GM19467 (cell line): ENCODE measurements around the gene EYS.

ENCODE experiments used
- ATAC-seq: cut with Tn5 transposase; IDR thresholded peaks from one replicate; pipeline ENCODE4 v1.9.1; 2021; ENCODE audit warnings: mild to moderate bottlenecking, moderate library complexity; ENCODE audit not compliant: unreplicated experiment

EYS gene

DNA sequence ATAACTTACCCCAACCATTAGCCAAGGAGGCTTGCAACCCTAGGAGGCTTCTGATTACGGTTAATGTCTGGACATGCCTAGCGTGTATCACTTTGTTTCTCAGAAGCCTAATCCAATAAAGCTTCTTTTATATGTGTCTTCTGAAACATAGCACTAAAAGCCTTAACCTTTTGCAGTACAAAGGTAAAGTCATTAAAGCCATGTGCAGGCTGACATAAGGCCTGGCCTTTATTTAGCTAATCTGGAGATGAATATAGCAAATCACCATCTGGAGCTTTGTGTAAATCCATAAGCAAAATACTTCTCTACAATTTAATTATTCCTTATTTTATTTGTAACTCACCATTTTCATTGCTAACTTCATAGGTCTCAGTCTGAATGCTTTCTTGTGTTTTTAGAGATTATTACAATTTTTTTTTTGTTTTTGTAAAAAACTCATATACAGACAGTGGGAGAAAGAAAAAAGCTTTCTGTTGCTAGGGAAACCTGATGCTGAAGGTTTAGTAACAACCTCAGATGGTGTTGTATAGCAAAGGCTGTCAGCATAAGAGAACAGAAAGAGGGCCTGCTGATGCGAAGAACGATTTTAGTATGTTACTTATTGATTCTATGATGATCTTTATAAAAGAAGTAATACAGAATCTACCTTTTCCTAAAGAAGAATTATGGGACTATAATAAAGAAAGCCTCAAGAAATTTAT is at the start of gene EYS:
EYS (minus strand) TSS at position 101 of the 701 bp plus-strand sequence. CDS start 211,816 bp downstream, outside the sequence.
- ATAC-seq: no peak

DNA sequence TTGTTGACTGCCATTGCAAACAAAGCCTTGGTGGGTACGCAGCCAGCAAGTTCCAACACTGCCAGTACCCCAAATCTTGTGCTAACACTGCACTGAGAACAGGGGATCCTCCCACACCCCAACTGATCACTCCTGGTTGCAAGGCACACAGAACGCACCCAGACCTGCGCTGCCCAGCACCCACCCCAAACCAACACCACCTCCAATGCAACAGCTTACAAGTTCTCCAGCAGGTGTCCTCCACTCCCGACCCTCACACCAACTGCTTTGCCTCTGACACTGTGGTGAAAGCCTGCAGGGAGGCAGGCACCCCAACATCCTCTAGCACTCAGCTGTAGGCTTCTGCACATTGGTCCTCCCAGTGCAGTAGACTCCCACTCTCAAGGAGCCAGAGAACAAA is 39.3 kb upstream of the EYS start:
- no peak for ATAC-seq

DNA sequence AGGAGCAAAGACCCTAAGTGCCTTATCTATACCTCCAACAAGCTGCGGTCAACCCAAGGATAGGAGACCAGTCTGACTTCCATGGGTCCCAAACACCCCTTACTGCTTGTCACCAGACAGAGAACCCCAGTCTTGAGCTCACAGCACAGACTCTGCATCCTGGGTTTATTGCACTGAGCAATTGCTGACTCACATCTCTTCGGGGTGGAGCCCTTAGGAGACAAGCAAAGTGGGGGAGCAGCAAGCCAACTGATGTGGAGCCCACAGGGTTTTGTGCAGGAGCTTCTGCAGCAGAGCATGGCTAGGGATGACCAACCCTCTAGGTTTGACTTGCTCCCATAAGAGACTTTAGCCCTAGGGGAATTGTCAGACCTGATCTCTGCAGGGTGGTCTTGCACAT is 38.6 kb upstream of the EYS start:
- no peak for ATAC-seq

DNA sequence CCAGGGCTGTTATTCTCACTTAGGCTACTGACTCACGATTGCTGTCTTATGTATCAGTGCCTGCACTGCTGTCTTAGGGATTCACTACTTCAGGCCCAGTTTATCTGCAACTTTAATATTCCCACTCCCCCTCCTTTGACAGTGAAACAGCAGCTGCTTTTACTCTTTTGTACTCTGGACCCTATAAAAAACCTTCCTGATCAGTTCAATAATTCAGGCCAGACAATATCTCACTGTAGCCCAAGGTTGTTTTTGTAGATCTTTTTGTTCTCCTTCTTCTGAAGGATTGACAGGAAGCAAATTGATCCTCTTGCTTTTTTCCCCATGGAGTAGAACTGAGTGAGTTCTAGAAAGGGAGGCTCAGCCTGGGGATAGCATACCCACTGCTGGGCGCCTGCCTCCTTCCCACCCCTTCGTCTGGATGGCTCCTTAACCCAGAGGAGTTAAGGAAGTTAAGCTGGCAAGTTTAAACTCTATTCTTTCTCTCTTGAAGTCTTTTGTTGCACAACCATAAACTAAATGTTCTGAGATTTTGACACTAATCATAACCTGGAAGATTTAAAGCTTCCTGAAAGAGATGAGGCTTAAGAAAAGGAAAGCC is 22.0 kb upstream of the EYS start:
- ATAC-seq: no peak

DNA sequence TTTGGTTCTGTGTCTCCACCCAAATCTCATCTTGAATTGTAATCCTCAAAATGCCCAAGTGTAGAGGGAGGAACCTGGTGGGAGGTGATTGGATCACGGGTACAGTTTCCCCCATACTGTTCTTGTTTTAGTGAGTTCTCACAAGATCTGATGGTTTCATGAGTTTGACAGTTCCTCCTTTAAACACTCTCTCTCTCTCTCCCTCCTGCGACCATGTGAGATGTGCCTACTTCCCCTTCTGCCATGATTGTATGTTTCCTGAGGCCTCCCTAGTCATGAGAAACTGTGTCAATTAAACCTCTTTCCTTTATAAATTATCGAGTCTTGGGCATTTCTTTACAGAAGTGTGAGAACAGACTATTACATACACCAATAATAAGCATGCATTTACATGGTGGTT is 12.1 kb upstream of the EYS start:
- ATAC-seq: no peak

DNA sequence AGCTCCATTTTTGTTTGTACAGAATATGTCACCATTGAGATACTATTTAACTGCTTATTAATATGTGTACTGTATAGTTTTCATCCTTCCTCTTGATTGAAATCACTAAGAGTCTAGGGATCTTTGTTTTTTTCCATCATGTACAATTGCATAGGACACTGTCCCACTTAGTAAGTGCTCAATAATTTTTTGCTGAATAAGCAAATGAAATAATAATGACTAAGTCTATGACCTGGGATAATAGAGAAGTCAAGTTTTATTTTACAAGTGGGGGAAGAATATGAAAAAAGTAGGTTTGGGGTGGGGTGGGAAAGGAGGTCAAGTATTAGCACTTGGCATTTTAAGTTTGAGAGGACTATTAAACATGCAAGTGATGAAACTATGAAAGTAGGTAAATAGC is 4.5 kb upstream of the EYS start:
- ATAC-seq: no peak

DNA sequence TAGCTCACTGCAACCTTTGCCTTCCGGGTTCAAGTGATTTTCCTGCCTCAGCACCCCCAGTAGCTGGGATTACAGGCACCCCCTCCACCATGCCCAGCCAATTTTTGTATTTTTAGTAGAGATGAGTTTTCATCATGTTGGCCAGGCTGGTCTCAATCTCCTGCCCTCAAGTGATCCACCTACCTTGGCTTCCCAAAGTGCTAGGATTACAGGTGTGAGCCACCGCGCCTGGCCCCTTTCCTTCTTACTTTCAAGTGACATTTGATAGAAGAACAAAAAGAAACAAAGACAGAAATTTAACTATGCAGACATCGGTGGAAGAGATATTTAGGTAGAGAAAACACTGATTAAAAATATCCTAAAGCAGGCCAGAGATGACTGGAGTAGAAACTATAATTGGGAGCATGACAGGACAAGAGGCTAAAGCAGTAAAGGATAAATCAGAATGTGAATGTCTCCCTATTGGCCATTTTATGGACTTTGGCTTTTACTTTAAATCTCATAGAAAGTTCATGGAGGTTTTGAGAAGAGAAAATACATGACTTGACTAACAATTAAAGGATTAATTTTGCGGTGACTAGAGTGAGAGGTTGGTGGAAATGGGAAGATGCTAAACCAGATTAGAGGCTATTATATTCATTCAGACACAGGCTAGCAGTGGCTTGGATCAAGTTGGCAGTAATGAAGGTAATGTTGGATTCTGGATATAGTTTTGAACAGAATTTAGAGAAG is 2.2 kb upstream of the EYS start:
- ATAC-seq: no peak

DNA sequence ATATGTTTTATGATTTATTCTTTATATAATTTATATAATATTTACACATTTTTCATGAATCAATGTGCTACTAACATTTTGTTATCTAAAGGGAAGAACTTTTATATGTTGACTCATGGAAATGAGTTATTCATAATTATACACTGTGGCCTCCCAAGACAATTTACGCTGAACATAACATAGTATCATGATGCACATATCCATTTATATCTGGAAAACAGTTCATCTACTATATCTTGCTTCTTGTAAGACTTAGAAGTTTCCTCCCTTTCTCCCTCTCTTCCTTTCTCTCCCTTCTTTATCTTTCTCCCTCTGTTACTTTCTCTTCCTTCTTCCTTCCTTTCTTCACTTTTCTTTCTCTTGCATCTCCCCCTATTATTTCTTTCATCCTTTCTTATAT is 1.1 kb upstream of the EYS start:
- ATAC-seq: no peak

DNA sequence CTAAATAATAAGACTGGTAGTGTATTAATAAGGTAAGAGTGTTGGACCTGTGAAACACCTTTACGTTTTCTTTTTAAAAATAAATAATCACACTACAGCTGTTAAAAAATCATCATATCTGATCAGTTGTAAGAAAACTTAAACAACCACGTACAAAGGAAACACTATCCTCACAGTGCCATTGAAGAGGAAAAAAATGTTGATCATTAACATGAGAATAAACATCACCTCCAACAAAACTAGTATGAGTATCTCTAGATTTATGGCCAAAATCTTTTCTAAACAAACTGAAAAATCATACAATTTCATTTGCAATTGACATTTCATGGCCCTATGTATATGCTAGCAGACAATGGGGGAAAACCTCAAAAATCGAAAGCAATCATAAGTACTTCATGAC is 590 bp downstream of the EYS start:
- no peak for ATAC-seq

DNA sequence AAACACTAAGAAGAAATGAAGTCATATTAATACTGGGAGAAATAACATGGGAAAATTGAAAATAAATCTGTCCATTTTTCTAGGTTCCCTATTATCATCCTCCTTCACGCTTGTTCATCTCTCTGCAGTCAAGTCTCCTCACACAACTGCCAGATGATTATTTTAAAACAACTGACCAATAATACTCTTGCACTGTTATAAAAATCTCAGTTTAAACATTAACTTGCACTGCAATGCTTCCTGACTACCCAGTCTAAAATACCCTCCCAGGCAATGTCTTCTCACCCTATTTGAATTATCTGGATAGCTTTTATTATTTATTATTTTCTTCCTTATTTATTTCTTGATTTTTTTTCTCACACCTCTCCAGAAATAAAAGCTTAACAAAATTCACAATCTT is 5.7 kb downstream of the EYS start:
- no peak for ATAC-seq

DNA sequence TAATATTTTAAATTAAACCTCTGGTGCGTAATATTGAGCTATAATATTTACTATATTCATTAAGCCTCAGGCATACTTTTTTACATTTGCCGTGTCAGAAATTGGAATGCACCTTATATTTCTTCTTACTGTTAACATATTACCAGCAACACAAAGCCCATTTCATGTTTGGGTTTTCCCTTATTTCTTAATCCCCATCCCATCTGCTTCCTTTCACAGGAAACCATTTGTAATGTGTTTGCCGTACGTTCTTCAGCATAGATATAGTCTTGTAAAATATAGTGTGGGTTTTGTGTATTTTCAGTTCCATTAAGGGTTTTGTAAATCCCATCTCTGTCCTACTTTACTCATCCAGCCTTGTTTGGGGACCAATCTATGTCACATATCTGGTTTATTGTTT is 6.5 kb downstream of the EYS start:
- ATAC-seq: no peak

DNA sequence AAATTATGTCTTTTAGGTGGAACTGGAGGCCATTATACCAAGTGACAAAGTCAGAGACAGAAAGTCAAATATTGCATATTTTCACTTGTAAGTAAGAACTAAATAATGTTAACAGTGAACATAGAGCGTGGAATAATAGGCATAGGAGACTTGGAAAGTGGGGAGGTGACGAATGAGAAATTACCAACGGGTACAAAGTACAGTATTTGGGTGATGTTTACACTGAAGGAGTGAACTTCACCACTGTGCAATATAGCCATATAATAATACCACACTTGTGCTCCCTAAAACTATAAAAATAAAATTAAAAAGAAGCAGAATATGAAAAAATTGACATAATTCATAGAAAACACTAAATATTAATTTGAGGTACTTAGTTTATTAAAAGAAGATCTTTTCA is 14.9 kb downstream of the EYS start:
- ATAC-seq: no peak

DNA sequence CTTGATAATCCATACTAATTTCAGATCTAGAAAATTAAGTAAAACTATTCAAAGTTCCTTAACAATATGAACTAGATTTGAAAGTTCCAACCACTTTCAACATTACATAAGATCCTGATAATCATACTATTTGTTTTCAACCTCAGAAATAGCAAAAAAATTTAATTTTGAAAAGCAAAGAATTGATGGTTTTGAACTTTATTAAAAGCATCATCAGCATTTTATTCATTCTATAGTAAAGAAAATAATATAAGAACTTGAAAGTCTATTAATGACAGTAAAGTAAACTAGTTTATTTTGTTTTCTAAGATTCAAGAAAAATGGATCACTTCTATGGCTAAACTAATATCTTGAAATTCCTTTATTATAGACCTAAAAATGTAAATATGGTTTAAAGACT is 26.8 kb downstream of the EYS start:
- ATAC-seq: no peak

DNA sequence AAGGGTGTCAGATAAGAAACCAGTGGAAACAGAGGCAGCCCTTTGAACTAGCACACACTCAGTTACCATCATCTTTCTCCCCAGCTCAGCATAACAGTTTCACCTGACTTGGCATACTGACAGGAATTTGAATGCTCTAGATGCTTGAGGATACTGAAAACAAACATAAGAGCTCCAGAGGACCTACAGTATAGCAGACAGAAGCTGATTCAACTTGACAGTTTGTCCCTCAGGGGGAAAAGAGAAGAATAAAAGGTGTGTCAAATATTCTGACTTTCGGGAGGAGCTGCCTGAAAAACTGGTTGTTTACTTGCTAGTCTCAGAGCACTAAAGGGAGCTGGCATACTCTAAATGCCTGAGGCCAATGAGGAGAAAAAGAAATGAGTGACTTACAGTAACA is 35.1 kb downstream of the EYS start:
- no peak for ATAC-seq

DNA sequence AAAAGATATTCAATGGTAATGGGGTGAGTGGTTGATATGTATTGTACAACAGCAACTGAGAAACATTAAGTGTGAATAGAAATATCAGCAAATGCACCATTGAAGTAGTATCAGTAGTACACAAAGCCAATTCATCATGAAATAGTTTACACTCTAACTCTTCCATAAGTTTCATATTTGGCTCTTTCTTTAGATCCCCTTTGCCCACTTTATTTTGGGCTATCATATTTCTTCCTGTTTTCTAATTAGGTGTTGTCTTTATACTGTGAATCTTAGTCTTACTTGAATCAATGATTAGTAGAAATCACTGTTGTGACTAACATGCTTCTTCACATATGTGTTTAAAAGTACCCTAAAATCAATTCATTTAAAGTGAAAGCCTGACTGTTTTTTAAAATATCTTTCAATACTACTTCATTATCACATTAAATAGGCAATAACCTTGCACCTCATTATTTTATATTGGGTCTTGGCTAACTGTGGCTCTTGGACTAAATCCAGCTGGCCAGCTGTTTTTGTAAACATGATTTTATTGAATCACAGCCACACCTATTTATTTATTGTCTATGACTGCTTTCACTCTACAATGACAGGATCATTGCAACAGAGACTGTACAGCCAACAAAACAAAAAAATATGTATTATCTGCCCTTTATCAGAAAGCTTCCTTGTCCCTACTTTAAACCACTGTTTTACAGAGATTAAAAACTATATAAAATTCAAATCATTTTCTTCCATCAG is 38.9 kb downstream of the EYS start:
- no peak for ATAC-seq

DNA sequence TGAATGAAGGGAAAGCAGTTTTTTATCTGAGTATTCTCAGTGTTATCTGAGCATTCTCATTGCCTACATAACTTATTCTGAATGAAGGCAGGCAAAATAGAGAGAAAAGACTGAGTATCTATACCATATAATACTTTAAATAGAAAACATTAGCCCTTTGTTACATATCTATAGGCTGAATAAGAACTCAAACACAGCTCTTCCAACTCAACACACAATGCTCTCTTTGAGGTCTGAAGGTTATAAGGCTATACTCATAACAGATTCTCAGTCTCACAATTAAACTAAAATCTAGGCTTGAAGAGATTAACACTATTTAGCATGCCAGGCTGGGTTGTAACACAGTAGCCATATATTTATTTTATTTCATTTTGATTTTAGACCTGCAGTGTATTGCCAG is 56.9 kb downstream of the EYS start:
- no peak for ATAC-seq

DNA sequence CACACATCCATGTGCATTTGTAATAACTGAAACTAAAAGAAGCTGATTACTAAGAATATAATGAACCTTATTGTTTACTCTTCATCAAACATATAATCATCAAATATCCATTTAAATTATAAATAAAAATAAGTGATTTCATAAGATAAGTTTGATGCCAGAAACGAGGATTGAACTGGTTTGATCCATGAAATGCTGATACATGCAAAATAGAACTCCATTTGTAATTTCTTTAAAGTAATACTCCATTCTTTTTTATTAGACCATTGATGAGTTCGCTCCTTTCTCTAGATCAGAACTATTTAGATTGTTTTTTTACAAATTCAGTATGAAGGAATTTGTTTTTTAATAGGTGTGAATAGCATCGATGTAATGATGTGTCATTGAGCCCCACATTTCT is 57.6 kb downstream of the EYS start:
- ATAC-seq: no peak

DNA sequence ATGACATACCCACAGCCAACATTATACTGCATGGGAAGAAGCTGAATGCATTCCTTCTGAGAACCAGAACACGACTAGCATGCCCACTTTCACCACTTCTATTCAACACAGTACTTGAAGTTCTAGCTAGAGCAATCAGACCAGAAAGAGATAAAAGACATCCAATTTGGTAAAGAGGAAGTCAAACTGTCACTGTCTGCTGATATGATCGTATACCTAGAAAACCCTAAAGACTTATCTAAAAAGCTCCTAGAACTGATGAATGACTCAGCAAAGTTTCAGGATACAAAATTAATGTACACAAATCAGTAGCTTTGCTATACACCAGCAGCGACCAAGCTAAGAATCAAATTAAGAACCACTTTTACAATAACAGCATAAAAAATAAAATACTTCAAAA is 60.5 kb downstream of the EYS start:
- ATAC-seq: no peak

DNA sequence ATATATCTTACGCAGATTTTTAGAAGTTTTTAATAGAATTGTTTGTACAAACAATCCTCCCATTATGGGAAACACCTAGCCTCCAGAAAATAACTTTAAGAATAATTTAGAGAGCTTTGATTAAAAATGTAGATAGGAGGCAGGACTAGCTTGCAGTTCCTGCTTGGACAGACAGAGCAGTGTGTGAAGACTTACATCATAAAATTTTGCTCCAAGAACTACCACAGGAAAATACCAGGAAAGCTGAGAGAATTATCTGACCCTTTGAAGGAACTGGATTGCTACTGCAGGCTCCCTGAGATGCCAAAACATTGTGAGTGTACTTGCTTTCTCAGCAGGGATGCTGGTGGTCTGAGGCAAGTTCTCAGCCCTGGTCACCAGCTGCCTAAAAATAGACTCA is 64.2 kb downstream of the EYS start:
- no peak for ATAC-seq

DNA sequence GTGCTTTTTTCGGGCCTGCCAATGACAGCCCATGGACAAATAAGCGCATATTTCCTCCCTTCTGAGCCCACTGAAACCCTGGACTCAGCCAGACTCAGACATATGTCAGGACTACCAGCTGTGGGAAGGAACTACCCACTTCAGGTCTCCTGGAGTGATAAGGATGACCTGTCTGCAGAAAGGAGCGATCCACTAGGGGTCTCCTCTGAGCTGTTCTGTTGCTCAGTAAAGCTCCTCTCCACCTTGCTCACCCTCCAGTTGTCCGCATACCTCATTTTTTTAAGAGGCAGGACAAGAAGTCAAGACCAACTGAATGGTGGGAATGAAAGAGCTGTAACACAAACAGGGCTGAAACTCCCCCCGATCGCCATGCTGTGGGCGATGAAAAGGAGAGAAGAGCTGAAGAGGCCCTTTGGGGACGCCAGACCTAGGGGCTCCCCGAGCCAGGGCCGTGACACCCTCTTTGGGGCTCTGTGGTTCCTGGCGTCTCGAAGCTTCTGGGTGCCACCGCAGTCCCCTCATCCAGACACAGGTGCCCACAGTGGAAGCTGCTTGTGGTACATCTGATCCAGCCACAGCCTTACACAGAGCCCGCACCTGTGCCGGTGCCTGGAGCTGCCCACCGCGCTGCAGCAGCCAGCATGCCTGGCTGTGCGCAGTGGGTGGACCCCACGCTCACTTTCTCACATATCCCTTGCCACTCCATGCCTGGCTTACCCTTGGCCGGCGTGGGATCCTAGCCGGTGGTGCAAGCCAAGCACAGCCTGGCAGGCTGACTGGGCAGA is 68.8 kb downstream of the EYS start:
- no peak for ATAC-seq
